GM18870 (cell line): Measurements from ENCODE around the gene SRGAP3.

ENCODE experiments used
- ATAC-seq: cut with Tn5 transposase; IDR thresholded peaks from one replicate; pipeline ENCODE4 v1.9.1; 2021; ENCODE audit warnings: moderate library complexity; ENCODE audit not compliant: unreplicated experiment

The SRGAP3 gene

GRCh38 chr3:9204253-9204992 is 45.0 kb downstream of the SRGAP3 start:
- no peak for ATAC-seq

- no peak for ATAC-seq
These were observed 46.1 kb downstream of the SRGAP3 start for GRCh38 chr3:9203317-9203716.

GRCh38 chr3:9202546-9202945 is 46.9 kb downstream of the SRGAP3 start:
- no peak for ATAC-seq

GRCh38 chr3:9201955-9202354 is 47.5 kb downstream of the SRGAP3 start:
- no peak for ATAC-seq

- ATAC-seq = no peak
These were observed 48.2 kb downstream of the SRGAP3 start for GRCh38 chr3:9201266-9201665.

- no peak for ATAC-seq
These were observed 49.7 kb downstream of the SRGAP3 start for GRCh38 chr3:9199775-9200174.

- no peak for ATAC-seq
These were observed 50.5 kb downstream of the SRGAP3 start for GRCh38 chr3:9198899-9199335.

GRCh38 chr3:9198261-9198660 is 51.2 kb downstream of the SRGAP3 start:
- no peak for ATAC-seq

- no peak for ATAC-seq
These were observed 53.4 kb downstream of the SRGAP3 start for GRCh38 chr3:9196020-9196419.

- ATAC-seq = no peak
These were observed 54.1 kb downstream of the SRGAP3 start for GRCh38 chr3:9195390-9195789.

GRCh38 chr3:9194509-9195184 is 54.8 kb downstream of the SRGAP3 start:
- ATAC-seq = no peak

- ATAC-seq = no peak
These were observed 55.7 kb downstream of the SRGAP3 start for GRCh38 chr3:9193633-9194195.

GRCh38 chr3:9193211-9193610 is 56.2 kb downstream of the SRGAP3 start:
- no peak for ATAC-seq

GRCh38 chr3:9192248-9193025 is 57.0 kb downstream of the SRGAP3 start:
- no peak for ATAC-seq

GRCh38 chr3:9190276-9190675 is 59.2 kb downstream of the SRGAP3 start:
- no peak for ATAC-seq

- ATAC-seq = no peak
These were observed 60.9 kb downstream of the SRGAP3 start for GRCh38 chr3:9188583-9188982.

GRCh38 chr3:9185701-9186100 is 63.7 kb downstream of the SRGAP3 start:
- no peak for ATAC-seq

GRCh38 chr3:9185046-9185445 is 64.4 kb downstream of the SRGAP3 start:
- ATAC-seq = no peak

- ATAC-seq = no peak
These were observed 65.0 kb downstream of the SRGAP3 start for GRCh38 chr3:9184461-9184835.

GRCh38 chr3:9183811-9184460 is 65.5 kb downstream of the SRGAP3 start:
- ATAC-seq = no peak

GRCh38 chr3:9183011-9183410 is 66.4 kb downstream of the SRGAP3 start:
- ATAC-seq = no peak
